Mammary epithelial cell (primary cell): ENCODE data around the gene NFASC.

Experiments used
- CTCF ChIP-seq, 2 donors: IDR thresholded peaks in 1 of 2; conservative IDR thresholded peaks in 1 of 2; 2 replicates each; pipeline ENCODE4 v1.5.1; 2011 to 2012; ENCODE audit warnings: inconsistent platforms in 2 of 2, low read length in 2 of 2, mild to moderate bottlenecking in 2 of 2, control low read depth in 1 of 2, low read depth in 1 of 2; ENCODE audit not compliant: insufficient read depth in 1 of 2; ENCODE audit errors: extremely low read depth in 1 of 2
- EZH2 ChIP-seq: IDR thresholded peaks from 2 replicates; pipeline ENCODE4 v1.6.1; 2012; ENCODE audit warnings: low read length, inconsistent platforms, borderline replicate concordance

DNA sequence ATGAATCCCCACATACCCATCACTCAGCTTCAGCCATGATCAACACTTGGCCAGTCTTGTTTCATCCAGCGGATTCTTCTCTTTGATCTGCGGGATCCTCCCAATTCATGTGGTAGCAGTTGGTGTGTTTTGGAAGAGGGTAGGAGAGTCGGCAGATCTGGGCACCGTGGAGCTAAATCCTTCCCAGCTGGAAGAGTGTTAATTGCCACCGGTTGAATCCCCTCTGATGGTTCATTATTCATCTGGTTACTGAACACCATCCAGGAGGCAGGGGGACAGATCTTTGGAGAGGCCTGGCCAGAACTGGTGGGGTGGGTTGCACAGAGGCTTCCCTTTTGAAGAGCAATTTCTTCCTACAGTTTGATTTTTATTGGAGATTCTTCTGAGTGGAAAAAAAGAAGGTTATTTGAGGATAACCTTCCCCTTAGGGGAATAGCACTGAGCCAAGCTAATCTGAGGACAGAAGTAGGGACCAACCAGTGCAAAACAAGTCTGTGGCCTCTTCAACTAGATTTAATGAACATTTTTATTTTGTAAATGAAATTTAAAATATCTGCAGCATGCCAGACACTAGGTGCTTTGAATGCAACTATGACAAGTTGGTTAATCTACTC is 8.1 kb downstream of the NFASC start:
- no peak for TF ChIP-seq CTCF (conservative IDR thresholded peaks at IDR 0.05 in 1 of 2, IDR thresholded peaks at IDR 0.05 in 1 of 2; ENCODE audit: extremely low read depth in 1 of 2, insufficient read depth in 1 of 2, low read depth in 1 of 2, low read length in 2 of 2)
- no peak for TF ChIP-seq EZH2
